GM19452 (cell line): ENCODE data around the gene SLC5A1.
"Not testable (repeated sequence)": the region's sequence is repeated elsewhere in the genome, so short reads cannot be mapped to it uniquely, and the experiment has no call there.

Source experiments
- ATAC-seq: cut with Tn5 transposase; IDR thresholded peaks from one replicate; pipeline ENCODE4 v1.9.1; 2021; ENCODE audit not compliant: unreplicated experiment

SLC5A1 gene

GRCh38 chr22:32083814-32084213, 40.8 kb downstream of the SLC5A1 start:
- no peak for ATAC-seq

DNA sequence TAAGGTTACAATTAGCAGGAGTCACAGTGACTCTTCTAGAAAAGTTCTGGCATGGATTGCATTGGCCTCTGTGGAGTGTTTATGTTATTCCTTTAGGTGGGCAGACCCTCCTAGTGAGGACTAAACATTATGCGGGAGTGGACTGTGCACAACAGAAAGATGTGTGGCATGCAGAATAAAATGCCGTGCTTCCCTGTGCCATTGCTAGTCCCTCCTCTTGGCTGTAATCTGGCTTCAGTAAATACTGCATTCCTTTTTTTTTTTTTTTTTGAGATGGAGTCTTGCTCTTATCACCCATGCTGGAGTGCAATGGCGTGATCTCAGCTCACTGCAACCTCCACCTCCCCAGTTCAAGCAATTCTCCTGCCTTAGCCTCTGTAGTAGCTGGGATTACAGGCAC, 45.0 kb downstream of the SLC5A1 start:
- no peak for ATAC-seq

GRCh38 chr22:32097018-32097417, 54.0 kb downstream of the SLC5A1 start:
- no peak for ATAC-seq

DNA sequence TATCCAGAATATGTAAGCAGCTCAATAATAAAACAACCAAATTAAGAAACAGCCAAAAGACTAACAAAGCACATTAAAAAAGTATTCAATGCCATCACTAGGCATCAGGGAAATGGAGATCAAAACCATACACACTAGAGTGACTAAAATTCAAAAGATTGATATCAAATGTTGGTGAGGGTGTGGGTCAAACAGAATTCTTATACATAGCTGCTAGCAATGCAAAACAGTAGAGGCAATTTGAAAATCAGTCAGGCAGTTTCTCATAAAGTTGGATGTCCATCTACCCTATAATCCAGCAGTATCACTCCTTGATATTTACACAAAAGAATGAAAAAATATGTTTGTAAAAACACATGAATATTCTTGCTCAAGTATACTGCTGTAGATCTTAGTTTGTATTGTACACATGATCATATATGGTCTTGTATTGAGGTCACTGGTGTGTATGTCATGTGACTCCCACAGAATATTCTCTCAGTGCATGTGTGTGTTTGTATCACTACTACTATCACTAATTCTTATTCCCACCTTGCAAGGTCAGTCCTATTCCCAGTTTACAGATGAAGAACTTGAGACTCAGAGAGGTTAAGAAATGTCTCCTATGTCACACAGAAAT, 54.9 kb downstream of the SLC5A1 start:
- no peak for ATAC-seq

GRCh38 chr22:32100711-32101110, 57.6 kb downstream of the SLC5A1 start:
- ATAC-seq = no peak

- ATAC-seq = no peak
Observed at GRCh38 chr22:32103658-32104315, 60.7 kb downstream of the SLC5A1 start.

DNA sequence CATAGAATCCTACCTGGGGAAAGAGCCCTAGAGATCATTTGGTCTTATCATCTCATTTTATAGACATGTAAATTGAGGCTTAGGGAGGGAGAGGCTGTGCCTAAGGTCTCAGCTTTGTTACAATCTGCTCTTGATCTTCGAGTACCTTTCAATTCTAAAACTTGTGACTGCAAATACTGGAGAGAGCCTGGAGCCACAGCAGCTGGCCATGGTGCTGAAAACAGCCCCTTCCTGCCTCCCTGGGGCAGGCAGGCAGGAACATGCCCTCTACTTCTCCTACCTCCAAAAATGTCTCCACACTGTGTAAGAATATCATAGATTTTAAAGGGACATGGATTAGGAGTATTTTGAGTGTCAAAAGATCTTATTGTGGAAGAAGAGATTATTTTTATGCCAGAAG, 63.9 kb downstream of the SLC5A1 start:
- ATAC-seq = no peak

- no peak for ATAC-seq
Observed at GRCh38 chr22:32112380-32112779, 69.3 kb downstream of the SLC5A1 start.

DNA sequence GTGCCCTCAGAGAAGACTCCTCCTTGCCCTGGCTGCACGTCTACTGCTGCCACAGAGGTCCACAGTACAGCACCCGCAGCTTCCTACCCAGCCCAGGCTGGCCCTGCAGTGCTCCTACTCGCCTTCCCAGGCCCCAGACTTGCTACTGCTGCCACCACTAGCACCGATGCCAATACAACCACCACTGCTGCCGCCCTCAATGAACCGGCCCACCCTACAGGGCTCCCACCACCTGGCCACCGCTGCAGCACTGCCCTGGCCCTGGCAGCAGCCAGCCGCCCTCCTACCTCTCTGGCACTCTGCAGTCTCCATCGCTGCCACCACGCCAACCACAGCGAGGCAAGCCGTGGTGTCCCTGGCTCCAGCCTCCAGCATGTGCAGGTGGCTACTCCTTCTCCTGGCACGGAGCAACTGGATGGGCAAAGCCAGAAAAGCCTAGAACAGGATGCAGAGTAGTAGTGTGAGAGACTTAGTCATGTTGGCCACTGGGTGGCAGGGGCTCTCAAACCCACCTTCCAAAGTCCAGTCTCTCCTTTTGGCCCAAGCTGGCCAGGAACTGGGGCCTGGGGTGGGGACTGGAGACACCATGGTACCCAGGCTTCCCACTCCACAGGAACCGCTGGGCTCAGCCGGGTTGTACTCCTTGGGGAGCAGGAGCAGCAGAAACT, 76.6 kb downstream of the SLC5A1 start:
- ATAC-seq = no peak

- no peak for ATAC-seq
Observed at GRCh38 chr22:32120603-32121002, 77.5 kb downstream of the SLC5A1 start.

- ATAC-seq = no peak
Observed at GRCh38 chr22:32122899-32123298, 79.8 kb downstream of the SLC5A1 start.

GRCh38 chr22:32123657-32124056, 80.6 kb downstream of the SLC5A1 start:
- ATAC-seq = no peak

- ATAC-seq = no peak
Observed at GRCh38 chr22:32127904-32128303, 84.8 kb downstream of the SLC5A1 start.

GRCh38 chr22:32130464-32130863, 87.4 kb downstream of the SLC5A1 start:
- no peak for ATAC-seq

DNA sequence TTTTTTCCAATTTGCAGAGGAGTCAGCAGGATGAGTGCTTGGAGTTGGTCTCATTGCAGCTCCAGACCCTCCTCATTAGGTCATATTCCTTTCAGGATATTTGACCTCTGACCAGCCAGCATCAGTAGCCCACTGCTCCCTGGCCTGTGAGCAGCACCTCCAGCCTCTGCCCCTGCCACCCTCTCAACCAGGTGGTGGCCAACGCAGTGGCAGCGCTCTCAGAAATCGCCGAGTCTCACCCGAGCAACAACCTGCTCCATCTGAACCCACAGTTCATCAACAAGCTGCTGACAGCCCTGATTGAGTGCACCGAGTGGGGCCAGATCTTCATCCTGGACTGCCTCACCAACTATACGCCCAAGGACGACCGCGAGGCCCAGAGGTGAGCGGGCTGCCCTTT, 89.1 kb downstream of the SLC5A1 start:
- no peak for ATAC-seq

GRCh38 chr22:32132783-32133182, 89.7 kb downstream of the SLC5A1 start:
- ATAC-seq = no peak

GRCh38 chr22:32134796-32135195, 91.7 kb downstream of the SLC5A1 start:
- ATAC-seq = not testable (repeated sequence)

GRCh38 chr22:32135958-32136357, 92.9 kb downstream of the SLC5A1 start:
- not testable (repeated sequence) for ATAC-seq

- not testable (repeated sequence) for ATAC-seq
Observed at GRCh38 chr22:32136881-32137280, 93.8 kb downstream of the SLC5A1 start.

- not testable (repeated sequence) for ATAC-seq
Observed at GRCh38 chr22:32137731-32138324, 94.8 kb downstream of the SLC5A1 start.

DNA sequence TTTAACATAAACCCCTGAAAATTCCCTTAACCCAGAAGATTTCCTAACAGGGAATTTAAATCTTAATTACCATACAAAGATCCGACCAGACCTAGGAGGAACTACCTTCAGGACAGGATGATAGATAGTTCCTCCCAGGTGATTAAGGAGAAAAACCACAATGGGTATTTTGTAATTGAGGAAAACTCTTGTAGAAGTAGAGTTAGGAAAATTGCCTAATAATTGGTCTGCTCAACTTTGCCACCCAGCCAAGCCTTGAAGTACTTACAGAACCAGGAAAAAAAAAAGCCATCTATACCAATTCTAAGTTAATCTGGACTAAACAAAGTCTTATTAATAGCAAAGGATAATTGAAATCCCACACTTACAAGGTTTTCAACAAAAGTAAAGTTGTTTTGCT, 95.5 kb downstream of the SLC5A1 start:
- ATAC-seq = not testable (repeated sequence)

DNA sequence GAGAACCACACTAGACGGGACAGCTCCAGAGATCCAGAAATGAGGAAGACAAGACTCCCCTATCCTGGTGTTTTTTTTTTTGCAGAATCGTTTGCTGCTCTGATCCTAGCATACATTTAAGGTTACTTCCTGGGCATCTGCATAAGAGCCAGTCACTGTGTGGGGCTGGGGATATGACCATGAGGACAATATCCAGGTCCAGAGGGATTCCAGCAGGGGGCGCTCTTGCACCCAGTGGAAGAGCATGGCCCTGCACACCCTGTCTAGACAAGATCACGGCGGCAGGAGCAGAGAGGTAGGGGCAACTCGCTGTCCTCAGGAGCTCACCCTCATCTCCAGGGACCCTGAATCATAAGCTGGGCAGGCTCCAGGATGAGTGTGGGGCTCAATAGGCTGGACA, 97.6 kb downstream of the SLC5A1 start:
- not testable (repeated sequence) for ATAC-seq
